ENCODE data around the gene SCUBE1. TPM values are rescaled to one million over a fixed set of nuclear protein-coding genes. Genes with fewer than 3 reads are reported as not detected.

The SCUBE1 gene
- total and polyA plus RNA-seq, 9 donors = 5.5 to 202 (median 49.0) TPM

DNA sequence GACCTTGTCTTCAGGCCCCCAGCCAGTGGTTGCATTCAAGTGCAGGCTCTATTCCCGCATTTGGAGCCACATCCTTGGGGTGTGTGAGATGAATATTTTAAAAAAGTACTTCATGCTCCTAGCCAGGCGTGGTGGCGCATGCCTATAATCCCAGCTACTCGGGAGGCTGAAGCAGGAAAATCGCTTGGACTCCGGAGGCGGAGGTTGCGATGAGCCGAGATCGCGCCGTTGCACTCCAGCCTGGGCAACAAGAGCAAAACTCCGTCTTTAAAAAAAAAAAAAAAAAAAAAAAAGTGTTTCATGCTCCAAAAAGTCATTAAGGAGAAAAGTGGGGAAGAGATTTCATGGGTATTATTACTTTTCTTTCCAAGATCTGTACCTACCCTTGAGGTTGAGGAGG is 18.0 kb downstream of the SCUBE1 start:
- Histone ChIP-seq H3K9me3 (no peaks in the 10 kb centered on the region), H3K36me3 (no peaks in the 10 kb centered on the region), H3K27me3 (no peaks in the 10 kb centered on the region), H3K27ac (no peak overlapping the region), H3K4me3 (no peak overlapping the region), H3K4me1 (ENCODE audit: insufficient read depth) (no peaks in the 10 kb centered on the region)
- intact Hi-C loops (cut with DNase I) = no loop called here
- TF ChIP-seq, protein P1, sequence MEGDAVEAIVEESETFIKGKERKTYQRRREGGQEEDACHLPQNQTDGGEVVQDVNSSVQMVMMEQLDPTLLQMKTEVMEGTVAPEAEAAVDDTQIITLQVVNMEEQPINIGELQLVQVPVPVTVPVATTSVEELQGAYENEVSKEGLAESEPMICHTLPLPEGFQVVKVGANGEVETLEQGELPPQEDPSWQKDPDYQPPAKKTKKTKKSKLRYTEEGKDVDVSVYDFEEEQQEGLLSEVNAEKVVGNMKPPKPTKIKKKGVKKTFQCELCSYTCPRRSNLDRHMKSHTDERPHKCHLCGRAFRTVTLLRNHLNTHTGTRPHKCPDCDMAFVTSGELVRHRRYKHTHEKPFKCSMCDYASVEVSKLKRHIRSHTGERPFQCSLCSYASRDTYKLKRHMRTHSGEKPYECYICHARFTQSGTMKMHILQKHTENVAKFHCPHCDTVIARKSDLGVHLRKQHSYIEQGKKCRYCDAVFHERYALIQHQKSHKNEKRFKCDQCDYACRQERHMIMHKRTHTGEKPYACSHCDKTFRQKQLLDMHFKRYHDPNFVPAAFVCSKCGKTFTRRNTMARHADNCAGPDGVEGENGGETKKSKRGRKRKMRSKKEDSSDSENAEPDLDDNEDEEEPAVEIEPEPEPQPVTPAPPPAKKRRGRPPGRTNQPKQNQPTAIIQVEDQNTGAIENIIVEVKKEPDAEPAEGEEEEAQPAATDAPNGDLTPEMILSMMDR (IDR thresholded peaks at IDR 0.05) = no peak
- TF ChIP-seq POLR2A (IDR thresholded peaks at IDR 0.05) = no peak
- no peak for TF ChIP-seq EP300 (IDR thresholded peaks at IDR 0.05)
- DNase-seq = no peak
- WGBS, 3 donors = 90 to 94% (median 93%) methylated on average over 13 of the region's 13 CpGs

DNA sequence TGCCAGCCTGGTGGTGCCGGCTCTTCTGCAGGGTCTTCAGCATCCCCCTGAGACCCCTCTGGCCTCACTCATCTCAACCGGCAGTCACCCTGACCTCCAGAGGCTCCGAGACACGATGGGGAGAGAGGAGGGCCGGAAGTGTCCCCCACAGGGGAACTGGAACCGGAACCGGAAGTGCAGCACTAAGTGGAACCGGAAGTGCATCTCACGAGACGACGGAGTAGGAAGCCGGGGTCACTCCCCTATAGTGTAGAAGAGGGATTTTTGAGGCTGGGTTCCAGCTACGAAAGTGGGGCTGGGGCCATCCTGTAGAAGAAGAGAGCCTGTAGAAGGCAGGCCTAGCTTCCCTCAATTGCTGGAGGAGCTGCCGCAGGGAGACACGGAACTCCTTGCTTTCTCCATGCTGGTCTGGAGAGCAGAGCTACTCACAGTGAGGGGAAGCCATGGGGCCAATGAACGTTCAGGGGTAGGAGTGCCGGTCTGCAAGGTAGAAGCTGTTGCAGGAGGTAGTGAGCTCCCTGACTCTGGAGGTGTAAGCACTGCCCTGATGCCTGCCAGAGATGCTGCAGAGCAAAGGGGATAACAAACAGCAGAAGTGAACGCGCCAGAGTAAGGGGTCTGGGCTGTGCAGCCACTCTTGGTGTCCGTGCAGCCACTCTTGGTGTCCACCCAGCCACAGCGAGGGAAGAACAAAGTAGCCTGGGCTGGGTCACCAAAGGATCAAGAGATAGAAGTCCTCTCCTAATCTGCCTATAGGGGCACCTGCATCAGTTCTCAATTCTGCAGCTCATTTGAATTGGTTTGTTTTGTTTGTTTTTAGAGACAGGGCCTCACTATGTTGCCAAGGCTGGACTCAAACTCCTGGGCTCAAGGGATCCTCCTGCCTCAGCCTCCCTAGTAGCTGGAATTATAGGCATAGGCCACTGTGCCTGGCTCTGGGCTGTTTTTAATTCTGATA is 21.9 kb downstream of the SCUBE1 start:
- intact Hi-C loops (cut with DNase I) = no loop called here
- TF ChIP-seq, protein P1 (IDR thresholded peaks at IDR 0.05) = no peak
- TF ChIP-seq EP300 (IDR thresholded peaks at IDR 0.05) (no peak), POLR2A (IDR thresholded peaks at IDR 0.05) (no peak)
- H3K4me3 ChIP-seq = no peak overlapping the region
- no peaks in the 10 kb centered on the region for H3K36me3 ChIP-seq
- H3K9me3 ChIP-seq = no peaks in the 10 kb centered on the region
- no peak overlapping the region for H3K27ac ChIP-seq
- peaks cover 2% of the 10 kb centered on the region for H3K4me1 ChIP-seq (ENCODE audit: insufficient read depth)
- no peak for DNase-seq
- WGBS, 3 donors = 87 to 91% (median 87%) methylated on average over 21 of the region's 21 CpGs
- H3K27me3 ChIP-seq = no peaks in the 10 kb centered on the region

DNA sequence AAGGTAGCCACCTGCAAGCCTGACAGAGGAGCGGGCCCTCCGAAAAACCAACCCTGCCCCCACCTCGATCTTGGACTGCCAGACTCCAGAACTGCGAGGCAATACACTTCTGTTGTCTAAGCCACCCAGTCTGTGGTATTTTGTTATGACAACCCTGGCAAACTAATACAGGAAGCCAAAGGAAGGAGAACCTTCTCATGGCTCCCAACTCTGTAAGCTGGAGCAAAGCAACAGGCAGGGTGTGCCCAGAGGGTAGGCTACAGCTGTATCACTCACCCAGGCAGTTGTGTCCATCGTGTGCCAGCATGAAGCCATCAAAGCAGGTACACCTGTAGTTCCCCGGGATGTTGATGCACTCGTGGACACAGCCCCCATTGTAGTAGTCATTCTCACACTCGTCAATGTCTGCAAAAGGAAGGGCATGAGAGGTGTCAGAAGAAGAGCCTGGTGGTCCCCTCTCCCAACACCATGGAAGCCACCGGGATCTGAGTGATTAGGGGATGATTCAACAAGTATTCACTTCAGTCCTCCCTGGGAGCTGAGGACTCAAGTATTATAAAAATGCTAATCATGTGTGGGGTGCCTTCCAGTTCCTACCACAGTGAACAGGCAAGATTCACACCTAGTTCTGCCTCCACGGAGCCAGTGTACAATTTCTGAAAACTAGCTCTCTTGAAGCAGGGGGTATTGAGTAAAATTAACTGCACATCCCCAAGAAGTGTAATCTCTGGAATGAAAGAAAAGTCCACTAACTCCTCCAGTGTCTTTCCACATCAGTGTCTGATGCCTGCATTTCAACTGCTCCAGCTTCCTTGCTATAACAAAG is 23.3 kb downstream of the SCUBE1 start:
- WGBS, 3 donors = 70 to 76% (median 73%) methylated on average over 10 of the region's 10 CpGs

DNA sequence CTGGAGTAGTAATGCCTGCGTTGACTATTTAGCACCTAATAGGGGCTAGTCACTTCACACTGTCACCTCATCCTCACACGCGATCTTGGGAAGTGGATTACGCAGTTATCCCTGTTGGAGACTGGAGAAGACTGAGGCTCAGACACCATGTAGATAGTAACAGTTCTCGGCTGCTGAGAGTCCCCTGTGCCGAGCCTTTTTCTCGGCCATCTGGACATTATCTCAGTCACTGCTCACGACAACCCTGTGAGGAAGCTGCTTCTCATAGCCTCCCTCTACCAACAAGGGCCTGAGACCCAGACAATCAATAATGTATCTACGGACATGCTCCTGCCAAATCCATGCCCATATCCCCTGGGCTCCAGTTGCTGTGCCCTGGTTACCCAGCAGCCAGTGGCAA is 25.9 kb downstream of the SCUBE1 start:
- no peaks in the 10 kb centered on the region for H3K36me3 ChIP-seq
- no peak for TF ChIP-seq POLR2A (IDR thresholded peaks at IDR 0.05)
- TF ChIP-seq, protein P1 (IDR thresholded peaks at IDR 0.05) = no peak
- no peak for TF ChIP-seq EP300 (IDR thresholded peaks at IDR 0.05)
- intact Hi-C loops (cut with DNase I) = no loop called here
- H3K4me3 ChIP-seq = no peak overlapping the region
- H3K4me1 ChIP-seq (ENCODE audit: insufficient read depth) = peaks cover 8% of the 10 kb centered on the region
- no peaks in the 10 kb centered on the region for H3K27me3 ChIP-seq
- no peak for DNase-seq
- 92% methylated on average over 9 of the region's 9 CpGs for WGBS, 3 donors
- H3K27ac ChIP-seq = no peak overlapping the region
- no peaks in the 10 kb centered on the region for H3K9me3 ChIP-seq

More for the DNA sequence above, 23.3 kb downstream of the SCUBE1 start:
- intact Hi-C loops (cut with DNase I) = no loop called here
- Histone ChIP-seq H3K27ac (no peak overlapping the region), H3K36me3 (no peaks in the 10 kb centered on the region), H3K9me3 (no peaks in the 10 kb centered on the region), H3K27me3 (no peaks in the 10 kb centered on the region), H3K4me1 (ENCODE audit: insufficient read depth) (peaks cover 2% of the 10 kb centered on the region), H3K4me3 (no peak overlapping the region)
- DNase-seq = no peak
- TF ChIP-seq POLR2A (IDR thresholded peaks at IDR 0.05) (no peak), EP300 (IDR thresholded peaks at IDR 0.05) (no peak)
- TF ChIP-seq, protein P1 (IDR thresholded peaks at IDR 0.05) = no peak
